HEK293T (cell line): ENCODE data around the gene SRPK3.

Experiments used
- CTCF ChIA-PET: fragments of 350-600 bp; formaldehyde crosslinking; extraction: SDS; loops from one replicate; lab custom pipeline; 2021; ENCODE audit warnings: antibody characterized with exemption, inconsistent platforms; lab: Yijun Ruan, JAX
- POLR2A ChIA-PET: fragments of 350-600 bp; formaldehyde crosslinking; extraction: SDS; loops from one replicate; lab custom pipeline; 2020; ENCODE audit warnings: antibody characterized with exemption, inconsistent platforms; lab: Yijun Ruan, JAX
- DNase-seq: peaks from one replicate; pipeline ENCODE4 v3.0.0; 2012; ENCODE audit warnings: mixed read lengths; ENCODE audit errors: extremely low spot score
- ARNT ChIP-seq: fragments of 450-650 bp; IDR thresholded peaks from 2 replicates; pipeline ENCODE4 v1.6.1; 2017; ENCODE audit warnings: mild to moderate bottlenecking
- BHLHE40 ChIP-seq: fragments of 450-650 bp; IDR thresholded peaks from 2 replicates; pipeline ENCODE4 v1.6.1; 2016; ENCODE audit warnings: mild to moderate bottlenecking, moderate library complexity, borderline replicate concordance
- CTBP1 ChIP-seq: fragments of 450-650 bp; IDR thresholded peaks from 2 replicates; pipeline ENCODE4 v1.6.1; 2016; ENCODE audit warnings: borderline replicate concordance
- ELF4 ChIP-seq: fragments of 450-650 bp; IDR thresholded peaks from 2 replicates; pipeline ENCODE4 v1.6.1; 2017; ENCODE audit warnings: antibody characterized with exemption
- FOXA1 ChIP-seq: fragments of 450-650 bp; IDR thresholded peaks from 2 replicates; pipeline ENCODE4 v1.6.1; 2016; ENCODE audit warnings: mild to moderate bottlenecking
- FOXK2 ChIP-seq: fragments of 450-650 bp; IDR thresholded peaks from 2 replicates; pipeline ENCODE4 v1.6.1; 2016; ENCODE audit warnings: mild to moderate bottlenecking
- FOXM1 ChIP-seq: fragments of 450-650 bp; IDR thresholded peaks from 2 replicates; pipeline ENCODE4 v1.6.1; 2017; ENCODE audit warnings: mild to moderate bottlenecking, borderline replicate concordance
- HDGF ChIP-seq: fragments of 450-650 bp; IDR thresholded peaks from 2 replicates; pipeline ENCODE4 v1.6.1; 2017; ENCODE audit warnings: antibody characterized with exemption, borderline replicate concordance
- L3MBTL2 ChIP-seq: fragments of 450-650 bp; conservative IDR thresholded peaks from 2 replicates; pipeline ENCODE4 v1.6.1; 2016; ENCODE audit warnings: mild to moderate bottlenecking
- LEF1 ChIP-seq: fragments of 450-650 bp; IDR thresholded peaks from 2 replicates; pipeline ENCODE4 v1.6.1; 2017; ENCODE audit warnings: mild to moderate bottlenecking, borderline replicate concordance
- NFRKB ChIP-seq: fragments of 450-650 bp; IDR thresholded peaks from 2 replicates; pipeline ENCODE4 v1.6.1; 2016; ENCODE audit warnings: mild to moderate bottlenecking, moderate library complexity
- SP1 ChIP-seq: fragments of 450-650 bp; IDR thresholded peaks from 2 replicates; pipeline ENCODE4 v1.6.1; 2017
- SUZ12 ChIP-seq: fragments of 450-650 bp; IDR thresholded peaks from 2 replicates; pipeline ENCODE4 v1.6.1; 2016; ENCODE audit warnings: mild to moderate bottlenecking
- TARDBP ChIP-seq: fragments of 450-650 bp; IDR thresholded peaks from 2 replicates; pipeline ENCODE4 v1.6.1; 2016
- ZNF384 ChIP-seq: fragments of 450-650 bp; IDR thresholded peaks from 2 replicates; pipeline ENCODE4 v1.6.1; 2016
- TF ChIP-seq, protein P1 (sequence below): fragments of 450-650 bp; IDR thresholded peaks from 2 replicates; pipeline ENCODE4 v1.6.1; 2016

SRPK3 gene

DNA sequence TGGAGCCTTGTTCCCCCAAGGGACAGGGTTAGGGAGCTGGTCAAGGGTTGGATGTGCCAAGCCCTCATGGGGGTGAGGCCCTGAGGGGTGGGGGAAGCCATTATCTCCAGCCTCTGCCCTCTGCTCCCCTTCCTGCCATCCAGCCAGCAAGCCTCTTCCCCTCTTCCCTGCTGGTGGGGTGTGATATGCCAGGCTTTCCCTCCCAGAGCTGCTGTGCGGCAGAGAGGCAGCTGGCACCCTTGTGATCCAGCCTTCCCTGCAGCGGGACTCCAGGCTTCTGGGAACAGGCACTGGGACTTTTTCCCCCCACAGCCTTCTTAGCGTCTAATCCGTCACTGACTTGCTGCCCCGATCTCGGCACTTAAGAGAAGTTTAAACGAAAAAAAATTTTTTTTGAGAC, 19.9 kb downstream of the SRPK3 start:
- no peak for DNase-seq
- ChIA-PET CTCF (no interaction called here), POLR2A (no interaction called here)
- no peak for TF ChIP-seq FOXM1
- no peak for TF ChIP-seq LEF1
- no peak for TF ChIP-seq ZNF384
- TF ChIP-seq, protein P1, sequence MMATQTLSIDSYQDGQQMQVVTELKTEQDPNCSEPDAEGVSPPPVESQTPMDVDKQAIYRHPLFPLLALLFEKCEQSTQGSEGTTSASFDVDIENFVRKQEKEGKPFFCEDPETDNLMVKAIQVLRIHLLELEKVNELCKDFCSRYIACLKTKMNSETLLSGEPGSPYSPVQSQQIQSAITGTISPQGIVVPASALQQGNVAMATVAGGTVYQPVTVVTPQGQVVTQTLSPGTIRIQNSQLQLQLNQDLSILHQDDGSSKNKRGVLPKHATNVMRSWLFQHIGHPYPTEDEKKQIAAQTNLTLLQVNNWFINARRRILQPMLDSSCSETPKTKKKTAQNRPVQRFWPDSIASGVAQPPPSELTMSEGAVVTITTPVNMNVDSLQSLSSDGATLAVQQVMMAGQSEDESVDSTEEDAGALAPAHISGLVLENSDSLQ: no peak
- no peak for TF ChIP-seq BHLHE40
- no peak for TF ChIP-seq FOXK2
- TF ChIP-seq SUZ12: no peak
- no peak for TF ChIP-seq HDGF
- TF ChIP-seq NFRKB: no peak
- TF ChIP-seq L3MBTL2: no peak
- TF ChIP-seq SP1: no peak
- TF ChIP-seq TARDBP: no peak
- no peak for TF ChIP-seq ELF4
- no peak for TF ChIP-seq CTBP1
- no peak for TF ChIP-seq FOXA1
- no peak for TF ChIP-seq ARNT

- ChIA-PET CTCF (no interaction called here), POLR2A (no interaction called here)
- no peak for TF ChIP-seq ARNT
- no peak for TF ChIP-seq FOXM1
- TF ChIP-seq HDGF: no peak
- no peak for TF ChIP-seq FOXA1
- TF ChIP-seq ELF4: no peak
- TF ChIP-seq NFRKB: no peak
- TF ChIP-seq SP1: no peak
- TF ChIP-seq TARDBP: no peak
- TF ChIP-seq LEF1: no peak
- TF ChIP-seq, protein P1: no peak
- no peak for DNase-seq
Measured at GRCh38 chrX:153801669-153802068, 20.8 kb downstream of the SRPK3 start.

DNA sequence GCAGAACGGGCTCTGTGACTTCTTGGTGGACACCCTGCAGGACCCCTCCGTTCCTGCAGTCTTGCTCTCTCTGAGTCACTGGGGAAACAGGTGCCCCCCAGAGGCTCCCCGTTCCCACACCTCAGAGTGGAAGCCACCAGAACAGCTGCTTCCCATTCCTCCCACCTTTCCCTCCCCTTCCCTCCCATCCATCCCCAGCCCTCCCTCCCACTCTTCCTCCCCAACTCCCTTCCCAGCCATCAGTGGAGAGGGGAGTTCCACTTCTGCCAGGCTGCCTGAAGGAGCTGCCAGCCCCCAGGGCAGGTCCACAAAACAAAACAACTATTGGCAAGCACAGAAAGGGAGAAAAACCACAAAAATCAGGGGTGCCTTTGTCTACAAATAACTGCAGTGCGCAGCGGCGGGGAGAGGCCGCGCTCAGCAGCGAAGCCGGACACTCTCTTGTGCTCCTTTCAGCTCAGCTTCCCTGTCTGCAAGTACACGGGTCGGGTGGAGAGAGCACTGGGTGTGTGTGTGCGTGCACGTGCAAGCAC, 21.7 kb downstream of the SRPK3 start:
- no peak for DNase-seq
- no peak for TF ChIP-seq CTBP1
- no peak for TF ChIP-seq SUZ12
- TF ChIP-seq FOXM1: no peak
- TF ChIP-seq L3MBTL2: no peak
- TF ChIP-seq SP1: no peak
- no peak for TF ChIP-seq BHLHE40
- TF ChIP-seq NFRKB: no peak
- TF ChIP-seq LEF1: no peak
- TF ChIP-seq FOXA1: no peak
- TF ChIP-seq ZNF384: no peak
- no peak for TF ChIP-seq ARNT
- TF ChIP-seq HDGF: no peak
- no peak for TF ChIP-seq FOXK2
- no peak for TF ChIP-seq TARDBP
- TF ChIP-seq, protein P1: no peak
- no peak for TF ChIP-seq ELF4
- ChIA-PET CTCF (no interaction called here), POLR2A (interaction anchor here (1.7 kb wide), 1 partner anchor 8 kb away, joined by 4 read pairs; the partner anchor contains the start of genes IDH3G and SSR4)

- ChIA-PET POLR2A (interaction anchor here (1.3 to 1.7 kb wide), 2 partner anchors 9 to 125 kb away, joined by 4 read pairs; partner anchors contain the start of genes IDH3G and SSR4), CTCF (no interaction called here)
- no peak for TF ChIP-seq CTBP1
- no peak for TF ChIP-seq L3MBTL2
- TF ChIP-seq SP1: no peak
- no peak for TF ChIP-seq FOXA1
- TF ChIP-seq FOXM1: no peak
- no peak for TF ChIP-seq SUZ12
- TF ChIP-seq ELF4: no peak
- TF ChIP-seq, protein P1: no peak
- no peak for TF ChIP-seq BHLHE40
- no peak for DNase-seq
Measured at GRCh38 chrX:153803211-153804099, 22.6 kb downstream of the SRPK3 start.

DNA sequence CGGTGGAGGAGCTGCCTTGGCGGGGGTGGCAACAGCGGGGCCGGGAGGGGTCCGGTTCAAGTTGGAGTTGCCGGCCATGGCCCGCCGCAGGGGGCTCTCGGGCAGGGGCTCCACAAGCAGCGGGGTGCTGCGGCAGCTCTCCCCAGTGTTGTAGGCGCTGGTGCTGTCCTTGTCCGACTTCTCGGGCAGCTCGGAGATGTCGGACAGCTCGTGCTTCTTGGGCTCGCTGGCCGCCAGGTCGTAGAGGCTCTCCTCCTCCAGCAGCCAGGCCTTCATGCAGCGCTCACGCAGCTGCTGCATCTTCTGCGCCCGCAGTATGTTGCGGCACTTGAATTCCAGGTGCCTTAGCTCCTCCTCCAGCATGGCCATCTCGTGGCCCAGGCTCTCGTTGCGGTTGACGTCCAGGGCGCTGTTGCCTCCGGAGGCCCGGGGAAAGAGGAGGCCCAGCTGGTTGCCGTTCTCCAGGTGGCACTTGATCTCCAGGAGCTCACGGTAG, 23.3 kb downstream of the SRPK3 start:
- CTCF ChIA-PET: no interaction called here
- TF ChIP-seq SP1 (no peak), HDGF (no peak), L3MBTL2 (no peak), SUZ12 (no peak), FOXM1 (no peak), BHLHE40 (no peak)
- no peak for DNase-seq
- POLR2A ChIA-PET: interaction anchor here (1.3 to 1.7 kb wide), 2 partner anchors 10 to 124 kb away, joined by 4 read pairs; partner anchors contain the start of genes IDH3G and SSR4
